WERI-Rb-1 (cell line): ENCODE measurements around the gene SULT1A2.
"Not testable (repeated sequence)": the region's sequence is repeated elsewhere in the genome, so short reads cannot be mapped to it uniquely, and the experiment has no call there.

Source experiments
- DNase-seq: peaks from one replicate; pipeline ENCODE4 v3.0.0-alpha.2; 2020
- H3K27ac ChIP-seq: fragments of 250-450 bp; sonication (Bioruptor Pico); 2 replicates; pipeline ENCODE4 v1.5.1; 2020; ENCODE audit warnings: mild to moderate bottlenecking, moderate library complexity
- H3K27me3 ChIP-seq: fragments of 250-450 bp; sonication (Bioruptor Pico); 2 replicates; pipeline ENCODE4 v1.5.1; 2021; ENCODE audit warnings: mild to moderate bottlenecking, low read depth, moderate library complexity; ENCODE audit not compliant: insufficient read depth, severe bottlenecking
- H3K36me3 ChIP-seq: fragments of 250-450 bp; sonication (Bioruptor Pico); 2 replicates; pipeline ENCODE4 v1.5.1; 2020; ENCODE audit warnings: mild to moderate bottlenecking, moderate library complexity
- H3K4me3 ChIP-seq: 2 replicates; pipeline ENCODE4 v1.5.1; 2011; ENCODE audit warnings: low read depth, mild to moderate bottlenecking, control low read depth, low read length
- H3K9me3 ChIP-seq: fragments of 250-450 bp; sonication (Bioruptor Pico); 2 replicates; pipeline ENCODE4 v1.5.1; 2021; ENCODE audit warnings: mild to moderate bottlenecking, moderate library complexity; ENCODE audit not compliant: severe bottlenecking
- TF ChIP-seq, protein P1 (sequence below): IDR thresholded peaks from 2 replicates; pipeline ENCODE4 v1.5.1; 2011; ENCODE audit warnings: low read depth, mild to moderate bottlenecking, control low read depth, inconsistent platforms, low read length

The SULT1A2 gene

DNA sequence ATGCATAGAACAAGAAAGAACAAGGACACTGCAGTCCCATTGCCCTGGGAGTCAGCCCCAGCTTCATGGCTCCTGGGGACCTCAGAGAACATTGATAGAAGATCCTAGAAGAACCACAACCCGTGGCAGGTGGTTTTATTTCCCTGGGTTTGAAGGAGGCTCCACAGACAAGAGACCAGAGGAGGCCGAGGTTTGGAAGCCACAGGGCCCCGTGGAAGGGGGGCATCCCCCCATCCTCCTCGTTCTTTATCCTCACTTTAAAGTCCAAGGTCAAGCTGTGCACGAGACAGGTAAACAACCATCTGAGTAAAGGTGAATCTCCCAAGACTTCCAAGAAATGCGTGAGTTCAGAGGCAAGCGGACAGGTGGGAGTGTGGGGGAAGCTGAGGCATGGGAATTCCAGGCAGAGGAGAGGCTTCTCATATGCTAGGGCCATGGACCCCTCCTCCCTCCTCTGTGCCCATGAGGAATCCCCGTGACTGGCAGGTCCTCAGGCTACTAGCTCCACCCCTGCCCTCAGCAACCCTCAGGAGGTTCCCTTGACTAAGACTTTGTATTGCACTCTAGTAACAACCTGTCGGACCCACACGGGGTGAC, 13.8 kb upstream of the SULT1A2 start:
- H3K36me3 ChIP-seq = no peaks in the 10 kb centered on the region
- H3K27me3 ChIP-seq = no peaks in the 10 kb centered on the region
- H3K27ac ChIP-seq = peak overlapping the region; percentile 67
- no peak for DNase-seq
- TF ChIP-seq, protein P1, sequence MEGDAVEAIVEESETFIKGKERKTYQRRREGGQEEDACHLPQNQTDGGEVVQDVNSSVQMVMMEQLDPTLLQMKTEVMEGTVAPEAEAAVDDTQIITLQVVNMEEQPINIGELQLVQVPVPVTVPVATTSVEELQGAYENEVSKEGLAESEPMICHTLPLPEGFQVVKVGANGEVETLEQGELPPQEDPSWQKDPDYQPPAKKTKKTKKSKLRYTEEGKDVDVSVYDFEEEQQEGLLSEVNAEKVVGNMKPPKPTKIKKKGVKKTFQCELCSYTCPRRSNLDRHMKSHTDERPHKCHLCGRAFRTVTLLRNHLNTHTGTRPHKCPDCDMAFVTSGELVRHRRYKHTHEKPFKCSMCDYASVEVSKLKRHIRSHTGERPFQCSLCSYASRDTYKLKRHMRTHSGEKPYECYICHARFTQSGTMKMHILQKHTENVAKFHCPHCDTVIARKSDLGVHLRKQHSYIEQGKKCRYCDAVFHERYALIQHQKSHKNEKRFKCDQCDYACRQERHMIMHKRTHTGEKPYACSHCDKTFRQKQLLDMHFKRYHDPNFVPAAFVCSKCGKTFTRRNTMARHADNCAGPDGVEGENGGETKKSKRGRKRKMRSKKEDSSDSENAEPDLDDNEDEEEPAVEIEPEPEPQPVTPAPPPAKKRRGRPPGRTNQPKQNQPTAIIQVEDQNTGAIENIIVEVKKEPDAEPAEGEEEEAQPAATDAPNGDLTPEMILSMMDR = no peak
- H3K9me3 ChIP-seq = no peaks in the 10 kb centered on the region
- H3K4me3 ChIP-seq = no peak overlapping the region

DNA sequence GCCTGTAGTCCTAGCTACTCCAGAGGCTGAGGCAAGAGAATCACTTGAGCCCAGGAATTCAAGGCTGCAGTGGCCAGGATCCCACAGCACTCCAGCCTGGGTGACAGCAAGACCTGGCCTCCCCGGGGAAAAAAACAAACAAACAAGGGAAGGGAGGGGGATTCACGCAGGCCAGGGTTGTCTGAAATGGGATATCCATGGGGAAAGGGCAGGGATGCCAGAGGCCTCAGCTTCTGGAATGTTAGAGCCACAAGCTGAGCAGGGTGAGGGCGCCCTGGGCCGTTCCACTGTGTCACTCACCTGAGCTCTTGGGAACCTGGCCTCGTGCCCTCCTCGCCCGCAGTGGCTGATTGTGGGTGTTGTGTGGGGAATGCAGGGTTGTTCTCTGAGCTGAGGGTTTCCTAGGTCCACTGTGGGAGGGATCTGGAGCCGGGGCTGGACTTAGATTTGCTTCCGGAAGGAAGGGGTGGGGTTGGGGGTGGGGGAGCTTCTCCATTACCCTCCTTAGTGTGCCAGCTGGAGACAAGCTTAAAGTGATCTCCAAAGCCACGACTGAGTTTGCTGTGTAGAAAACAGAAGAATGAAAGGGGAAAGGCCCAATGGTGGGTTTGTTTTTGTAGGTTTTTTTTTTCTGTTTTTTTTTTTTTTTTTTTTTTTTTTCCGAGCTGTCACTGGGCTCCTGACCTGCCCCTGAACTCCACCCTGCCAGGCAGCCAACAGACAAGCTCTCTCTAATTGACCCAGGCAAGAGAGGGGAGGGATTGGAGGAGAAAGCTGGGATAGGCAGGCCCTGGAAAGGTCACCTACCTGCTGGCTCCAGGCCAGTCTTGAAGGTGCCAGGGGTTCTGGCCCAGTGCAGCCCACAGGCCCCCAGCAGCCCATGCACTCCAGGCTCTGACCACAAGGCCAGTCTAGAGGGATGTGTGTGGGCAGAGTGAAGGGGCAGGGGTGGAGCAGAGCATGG, 13.1 kb upstream of the SULT1A2 start, which contains the start of gene SULT1A1:
SULT1A1 (minus strand) TSS at position 414 of the 964 bp plus-strand sequence. CDS start 1,189 bp downstream, outside the sequence.
- H3K27me3 ChIP-seq = no peaks in the 10 kb centered on the region
- TF ChIP-seq, protein P1 = no peak
- DNase-seq = peak; percentile 78
- peak within 1 kb of the TSS; percentile 39 for H3K4me3 ChIP-seq
- peak within 1 kb of the TSS; percentile 67 for H3K27ac ChIP-seq
- H3K36me3 ChIP-seq = no peaks in the 10 kb centered on the region
- H3K9me3 ChIP-seq = no peaks in the 10 kb centered on the region

DNA sequence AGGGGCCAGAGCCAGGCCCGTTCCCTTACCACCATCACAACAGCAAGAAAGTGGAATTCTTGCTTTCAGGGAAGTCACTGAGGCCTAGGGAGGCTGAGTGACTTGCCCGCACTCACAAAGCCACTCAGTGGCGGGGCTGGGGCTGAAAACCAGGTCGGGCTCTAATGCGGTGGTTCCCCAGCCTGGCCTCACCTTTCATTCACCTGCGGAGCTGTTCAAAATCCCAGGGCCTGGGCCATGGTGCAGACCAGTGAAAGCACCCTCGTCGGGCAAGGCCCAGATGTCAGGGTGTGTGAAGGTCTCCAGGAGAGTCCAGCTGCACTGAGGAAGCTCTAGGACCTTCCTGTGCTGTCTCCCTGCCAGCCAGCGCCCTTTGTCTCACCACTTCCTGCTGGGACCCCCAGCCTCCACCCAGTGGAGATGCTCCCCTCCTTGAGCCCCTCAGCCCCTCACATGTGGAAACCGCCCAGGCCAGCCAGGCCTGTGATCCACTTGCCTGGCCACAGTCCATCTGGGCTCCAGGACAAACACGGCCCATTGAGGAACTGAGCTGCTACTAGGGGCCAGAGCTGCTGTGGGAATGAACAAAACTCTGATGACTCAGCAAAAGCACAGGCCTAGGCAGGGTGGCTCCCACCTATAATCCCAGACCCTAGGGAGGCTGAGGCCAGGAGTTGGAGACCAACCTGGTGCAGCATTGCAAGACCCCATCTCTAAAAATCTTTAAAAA, 12.2 kb upstream of the SULT1A2 start:
- peak overlapping the region; percentile 39 for H3K4me3 ChIP-seq
- H3K36me3 ChIP-seq, H3K9me3 ChIP-seq, H3K27me3 ChIP-seq, DNase-seq: not testable (repeated sequence)
- peak overlapping the region; percentile 30; the same call in 1 of the 2 replicates for H3K27ac ChIP-seq

DNA sequence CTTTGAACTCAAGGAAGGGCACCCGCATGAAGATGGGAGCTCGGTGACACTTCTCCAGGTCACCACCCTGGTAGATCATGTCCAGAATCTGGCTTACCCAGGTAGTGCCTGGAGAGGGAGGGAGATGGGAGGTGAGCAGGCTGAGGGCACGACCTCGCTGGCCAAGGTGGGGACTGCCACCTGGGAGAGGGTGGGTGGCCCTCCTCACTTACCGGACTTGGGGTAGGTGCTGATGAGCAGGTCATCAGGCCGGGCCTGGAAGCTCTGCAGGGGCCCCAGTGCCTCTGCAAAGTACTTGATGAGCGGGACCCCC, 11.6 kb upstream of the SULT1A2 start:
- not testable (repeated sequence) for H3K27ac ChIP-seq, H3K9me3 ChIP-seq, H3K36me3 ChIP-seq, DNase-seq, H3K4me3 ChIP-seq, H3K27me3 ChIP-seq

DNA sequence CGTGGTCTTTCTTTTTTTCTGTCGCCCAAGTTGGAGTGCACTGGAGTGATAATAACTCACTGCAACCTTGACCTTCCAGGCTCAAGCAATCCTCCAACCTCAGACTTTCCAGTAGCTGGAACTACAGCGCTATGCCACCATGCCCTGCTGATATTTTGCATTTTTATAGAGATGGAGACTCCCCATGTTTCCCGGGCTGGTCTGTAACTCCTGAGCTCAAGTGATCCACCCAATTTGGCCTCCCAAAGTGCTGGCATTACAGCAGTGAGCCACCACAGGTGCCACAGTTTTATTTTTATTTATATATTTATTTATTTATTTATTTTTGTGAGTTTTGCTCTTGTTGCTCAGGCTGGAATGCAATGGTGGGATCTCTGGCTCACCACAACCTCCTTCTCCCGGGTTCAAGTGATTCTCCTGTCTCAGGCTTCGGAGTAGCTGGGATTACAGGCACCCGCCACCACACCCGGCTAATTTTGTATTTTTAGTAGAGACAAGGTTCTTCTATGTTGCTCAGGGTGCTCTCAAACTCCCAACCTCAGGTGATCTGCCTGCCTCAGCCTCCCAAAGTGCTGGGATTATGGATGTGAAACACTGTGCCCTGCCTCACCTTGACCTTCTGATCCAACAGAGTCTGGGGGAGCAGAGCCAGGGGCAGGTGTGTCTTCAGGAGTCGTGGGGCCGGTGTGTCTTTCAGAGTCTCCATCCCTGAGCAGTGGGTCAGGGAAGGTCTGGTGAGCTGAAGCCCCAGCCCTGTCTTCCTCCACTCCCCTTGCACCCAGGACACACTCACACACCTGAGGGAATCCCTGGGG, 11.0 kb upstream of the SULT1A2 start:
- H3K4me3 ChIP-seq, DNase-seq, H3K9me3 ChIP-seq, H3K27me3 ChIP-seq, H3K36me3 ChIP-seq, H3K27ac ChIP-seq: not testable (repeated sequence)

DNA sequence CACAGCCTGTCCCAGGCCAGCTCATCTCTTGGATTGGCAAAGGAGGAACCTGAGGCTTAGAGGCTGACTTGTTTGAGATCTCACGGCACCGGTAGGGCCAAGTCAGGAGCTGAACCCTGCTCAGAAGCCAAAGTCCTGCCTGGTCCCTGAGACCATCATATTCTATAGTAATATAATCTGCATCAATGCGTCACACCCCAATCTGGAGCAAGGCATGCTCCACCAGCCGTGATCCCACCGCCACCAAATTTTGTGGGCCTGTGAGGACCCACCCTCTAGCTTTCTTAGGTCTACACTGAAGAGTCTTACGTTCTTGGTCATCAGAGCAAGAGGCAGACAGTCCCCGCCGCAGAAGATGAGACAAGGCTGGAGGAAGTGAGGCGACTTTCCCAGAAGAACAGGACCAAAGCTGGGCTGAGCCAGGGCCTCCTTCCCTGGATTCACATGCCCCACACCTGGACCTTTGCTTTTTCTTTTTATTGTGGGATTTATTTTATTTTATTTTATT, 10.3 kb upstream of the SULT1A2 start:
- no peaks in the 10 kb centered on the region for H3K27me3 ChIP-seq
- DNase-seq = no peak
- no peak overlapping the region for H3K27ac ChIP-seq
- H3K9me3 ChIP-seq = no peaks in the 10 kb centered on the region
- no peak overlapping the region for H3K4me3 ChIP-seq
- H3K36me3 ChIP-seq = no peaks in the 10 kb centered on the region
- TF ChIP-seq, protein P1 = no peak
